Activated CD4-positive, CD25-positive, alpha-beta regulatory T cell treated with anti-CD3 and anti-CD28 coated beads, Interleukin-2, amount 50 U/mL, for 24 hours (primary cell): ENCODE data around the gene XPO5.
"Not testable (repeated sequence)": the region's sequence is repeated elsewhere in the genome, so short reads cannot be mapped to it uniquely, and the experiment has no call there.

Experiments used
- ATAC-seq, 2 donors: fragments of 150-1000 bp; cut with Tn5 transposase; one replicate each; pipeline ENCODE4 v1.10.0; 2021; ENCODE audit warnings: mild to moderate bottlenecking in 1 of 2, moderate library complexity in 1 of 2

XPO5 gene

GRCh38 chr6:43575772-43576551 lies at the start of gene XPO5, which contains the start of gene POLH:
Gene XPO5, minus strand, starts transcription at chr6:43576038. Its CDS starts 174 bp downstream, at chr6:43575864.
Gene POLH, plus strand, starts transcription at chr6:43576185. Its CDS starts 6,135 bp downstream, at chr6:43582320.
- ATAC-seq, result peak; percentile 88 to 92

- no peak for ATAC-seq
These were observed 49.7 kb upstream of the XPO5 start for GRCh38 chr6:43625393-43625992.

- ATAC-seq, result no peak
These were observed 49.0 kb upstream of the XPO5 start for GRCh38 chr6:43624786-43625288.

GRCh38 chr6:43623880-43624785 lies 48.3 kb upstream of the XPO5 start:
- ATAC-seq, result no peak

GRCh38 chr6:43622541-43622940 lies 46.7 kb upstream of the XPO5 start:
- no peak for ATAC-seq

- no peak for ATAC-seq
These were observed 46.0 kb upstream of the XPO5 start for GRCh38 chr6:43621836-43622180.

- ATAC-seq, result no peak
These were observed 45.4 kb upstream of the XPO5 start for GRCh38 chr6:43621078-43621835.

- ATAC-seq, result no peak
These were observed 41.1 kb upstream of the XPO5 start for GRCh38 chr6:43616725-43617472.

GRCh38 chr6:43614396-43614730 lies 38.5 kb upstream of the XPO5 start:
- no peak for ATAC-seq

- ATAC-seq, result no peak
These were observed 38.0 kb upstream of the XPO5 start for GRCh38 chr6:43613721-43614395.

GRCh38 chr6:43610431-43610830 lies 34.6 kb upstream of the XPO5 start:
- ATAC-seq, result no peak

- ATAC-seq, result no peak
These were observed 33.6 kb upstream of the XPO5 start for GRCh38 chr6:43609402-43609801.

GRCh38 chr6:43608807-43609206 lies 33.0 kb upstream of the XPO5 start:
- ATAC-seq, result no peak

- no peak for ATAC-seq
These were observed 32.5 kb upstream of the XPO5 start for GRCh38 chr6:43608310-43608763.

- ATAC-seq, result no peak
These were observed 30.2 kb upstream of the XPO5 start for GRCh38 chr6:43606019-43606418.

GRCh38 chr6:43604174-43604573 lies 28.3 kb upstream of the XPO5 start:
- ATAC-seq, result no peak

- no peak for ATAC-seq
These were observed 24.8 kb upstream of the XPO5 start for GRCh38 chr6:43600595-43600994.

- no peak for ATAC-seq
These were observed 18.1 kb upstream of the XPO5 start for GRCh38 chr6:43593938-43594337.

- ATAC-seq, result not testable (repeated sequence)
These were observed 13.7 kb upstream of the XPO5 start for GRCh38 chr6:43589564-43589963.

- no peak for ATAC-seq
These were observed 12.4 kb upstream of the XPO5 start for GRCh38 chr6:43588194-43588593.
